ENCODE results near the gene KRT34.

The KRT34 gene

DNA sequence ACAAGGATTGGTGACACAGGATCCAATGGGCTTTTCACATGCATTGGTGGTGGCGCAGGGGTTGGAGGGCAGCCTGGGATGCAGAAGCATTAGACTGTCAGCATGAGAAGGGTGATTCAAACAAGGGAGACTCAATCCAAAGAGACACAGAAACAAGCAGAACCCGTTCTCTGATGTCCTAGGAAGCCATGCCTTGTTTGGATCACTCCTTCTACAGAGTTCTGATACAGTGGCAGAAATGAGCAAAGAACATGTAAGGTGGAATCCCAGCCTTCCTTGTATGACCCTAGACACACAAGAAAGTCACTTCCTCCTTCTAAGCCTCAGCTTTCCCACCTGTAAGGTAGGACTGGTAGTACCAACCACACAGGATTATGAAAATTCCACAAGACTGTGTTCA lies 18.2 kb downstream of the KRT34 start:
- no peaks in the 10 kb centered on the region for H4K20me1 ChIP-seq (ENCODE audit: insufficient read depth)
- H3K27me3 ChIP-seq (ENCODE audit: insufficient read depth, low read depth), result no peaks in the 10 kb centered on the region
- H2AFZ ChIP-seq (ENCODE audit: low read depth), result no peak overlapping the region
- no peak for TF ChIP-seq CTCF (conservative IDR thresholded peaks at IDR 0.05; ENCODE audit: low read depth, low read length)
- no peak overlapping the region for H3K4me2 ChIP-seq
- no peaks in the 10 kb centered on the region for H3K36me3 ChIP-seq (ENCODE audit: insufficient read depth)
- H3K79me2 ChIP-seq (ENCODE audit: insufficient read depth, low read depth), result no peaks in the 10 kb centered on the region
- H3K27ac ChIP-seq, result no peak overlapping the region
- no peak overlapping the region for H3K4me3 ChIP-seq (IDR thresholded peaks at IDR 0.05; ENCODE audit: insufficient read depth, low read depth, low read length)
- H3K4me1 ChIP-seq (ENCODE audit: low read depth, poor library complexity, severe bottlenecking), result no peaks in the 10 kb centered on the region
- H3K9ac ChIP-seq, result no peak overlapping the region

GRCh38 chr17:41360296-41360995 lies 21.7 kb downstream of the KRT34 start:
- no peak overlapping the region for H2AFZ ChIP-seq (ENCODE audit: low read depth)
- no peak for TF ChIP-seq CTCF (conservative IDR thresholded peaks at IDR 0.05; ENCODE audit: low read depth, low read length)
- H3K4me1 ChIP-seq (ENCODE audit: low read depth, poor library complexity, severe bottlenecking), result no peaks in the 10 kb centered on the region
- H3K36me3 ChIP-seq (ENCODE audit: insufficient read depth), result no peaks in the 10 kb centered on the region
- H3K4me2 ChIP-seq, result no peak overlapping the region
- H3K27me3 ChIP-seq (ENCODE audit: insufficient read depth, low read depth), result no peaks in the 10 kb centered on the region
- no peak overlapping the region for H3K9ac ChIP-seq
- H3K4me3 ChIP-seq (IDR thresholded peaks at IDR 0.05; ENCODE audit: insufficient read depth, low read depth, low read length), result no peak overlapping the region
- no peaks in the 10 kb centered on the region for H4K20me1 ChIP-seq (ENCODE audit: insufficient read depth)
- H3K79me2 ChIP-seq (ENCODE audit: insufficient read depth, low read depth), result no peaks in the 10 kb centered on the region
- no peak overlapping the region for H3K27ac ChIP-seq

GRCh38 chr17:41354536-41354935 lies 27.6 kb downstream of the KRT34 start:
- H3K27ac ChIP-seq, result no peak overlapping the region
- no peaks in the 10 kb centered on the region for H3K4me1 ChIP-seq (ENCODE audit: low read depth, poor library complexity, severe bottlenecking)
- H2AFZ ChIP-seq (ENCODE audit: low read depth), result no peak overlapping the region

GRCh38 chr17:41352597-41353366 lies 29.3 kb downstream of the KRT34 start:
- H3K36me3 ChIP-seq (ENCODE audit: insufficient read depth), result no peaks in the 10 kb centered on the region
- no peak overlapping the region for H2AFZ ChIP-seq (ENCODE audit: low read depth)
- no peaks in the 10 kb centered on the region for H3K4me1 ChIP-seq (ENCODE audit: low read depth, poor library complexity, severe bottlenecking)
- H3K79me2 ChIP-seq (ENCODE audit: insufficient read depth, low read depth), result no peaks in the 10 kb centered on the region
- no peak for TF ChIP-seq CTCF (conservative IDR thresholded peaks at IDR 0.05; ENCODE audit: low read depth, low read length)
- no peak overlapping the region for H3K27ac ChIP-seq
- H3K4me3 ChIP-seq (IDR thresholded peaks at IDR 0.05; ENCODE audit: insufficient read depth, low read depth, low read length), result no peak overlapping the region
- H3K9ac ChIP-seq, result no peak overlapping the region
- H3K4me2 ChIP-seq, result no peak overlapping the region
- H4K20me1 ChIP-seq (ENCODE audit: insufficient read depth), result no peaks in the 10 kb centered on the region
- H3K27me3 ChIP-seq (ENCODE audit: insufficient read depth, low read depth), result no peaks in the 10 kb centered on the region; the same call in 1 of the 2 replicates

More at GRCh38 chr17:41354536-41354935, 27.6 kb downstream of the KRT34 start:
- no peak for TF ChIP-seq CTCF (conservative IDR thresholded peaks at IDR 0.05; ENCODE audit: low read depth, low read length)
- no peak overlapping the region for H3K4me3 ChIP-seq (IDR thresholded peaks at IDR 0.05; ENCODE audit: insufficient read depth, low read depth, low read length)
- H3K27me3 ChIP-seq (ENCODE audit: insufficient read depth, low read depth), result no peaks in the 10 kb centered on the region; the same call in 1 of the 2 replicates
- no peak overlapping the region for H3K4me2 ChIP-seq
- H3K79me2 ChIP-seq (ENCODE audit: insufficient read depth, low read depth), result no peaks in the 10 kb centered on the region
- H4K20me1 ChIP-seq (ENCODE audit: insufficient read depth), result no peaks in the 10 kb centered on the region
- H3K36me3 ChIP-seq (ENCODE audit: insufficient read depth), result no peaks in the 10 kb centered on the region
- H3K9ac ChIP-seq, result no peak overlapping the region

All from KMS-11 (cell line).